ENCODE results near the gene DGKZ.
"Not testable (repeated sequence)": the region's sequence is repeated elsewhere in the genome, so short reads cannot be mapped to it uniquely, and the experiment has no call there.

DGKZ gene

GRCh38 chr11:46346886-46347636, at the start of gene DGKZ:
Gene DGKZ (plus strand): TSS chr11:46347463. CDS start chr11:46347660, 197 bp downstream.
- DNase-seq (ENCODE audit: low read depth, low spot score): no peak

GRCh38 chr11:46298699-46299433, 48.4 kb upstream of the DGKZ start:
- DNase-seq (ENCODE audit: low read depth, low spot score): no peak

GRCh38 chr11:46299451-46299961, 47.8 kb upstream of the DGKZ start:
- DNase-seq (ENCODE audit: low read depth, low spot score): no peak

DNA sequence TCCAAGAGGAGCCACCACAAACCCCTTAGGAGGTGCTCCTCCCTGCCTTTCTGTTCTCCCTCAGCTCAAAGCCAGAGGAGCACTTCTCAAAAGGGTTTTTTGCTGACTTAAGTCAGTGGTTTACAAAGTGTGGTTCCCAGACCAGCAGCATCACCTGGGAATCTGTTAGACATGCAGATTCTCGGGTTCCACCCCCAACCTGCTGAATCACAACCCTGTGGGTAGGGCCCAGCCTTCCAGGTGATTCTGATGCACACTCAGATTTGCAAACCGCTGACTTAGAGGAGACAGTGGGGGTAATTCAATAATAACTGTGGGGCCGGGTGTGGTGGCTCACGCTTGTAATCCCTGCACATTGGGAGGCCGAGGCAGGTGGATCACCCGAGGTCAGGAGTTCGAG, 47.0 kb upstream of the DGKZ start:
- no peak for DNase-seq (ENCODE audit: low read depth, low spot score)

DNA sequence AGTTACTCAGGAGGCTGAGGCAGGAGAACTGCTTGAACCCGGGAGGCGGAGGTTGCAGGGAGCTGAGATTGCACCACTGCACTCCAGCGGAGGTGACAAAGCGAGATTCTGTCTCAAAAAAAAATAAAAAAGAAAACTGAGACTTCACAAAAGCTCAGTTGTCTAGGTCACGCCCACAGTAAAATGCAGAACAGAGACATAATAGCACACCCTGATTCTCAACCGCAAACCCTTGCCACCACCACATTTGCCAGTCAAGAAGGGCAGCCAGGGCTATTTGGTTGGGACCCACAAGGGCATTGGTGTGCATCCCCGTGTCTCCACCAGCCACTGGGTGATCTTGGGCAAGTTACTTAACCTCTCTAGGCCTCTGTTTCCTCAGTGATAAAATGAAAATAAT, 44.4 kb upstream of the DGKZ start:
- DNase-seq (ENCODE audit: low read depth, low spot score): no peak

GRCh38 chr11:46304036-46304435, 43.2 kb upstream of the DGKZ start:
- DNase-seq (ENCODE audit: low read depth, low spot score): not testable (repeated sequence)

DNA sequence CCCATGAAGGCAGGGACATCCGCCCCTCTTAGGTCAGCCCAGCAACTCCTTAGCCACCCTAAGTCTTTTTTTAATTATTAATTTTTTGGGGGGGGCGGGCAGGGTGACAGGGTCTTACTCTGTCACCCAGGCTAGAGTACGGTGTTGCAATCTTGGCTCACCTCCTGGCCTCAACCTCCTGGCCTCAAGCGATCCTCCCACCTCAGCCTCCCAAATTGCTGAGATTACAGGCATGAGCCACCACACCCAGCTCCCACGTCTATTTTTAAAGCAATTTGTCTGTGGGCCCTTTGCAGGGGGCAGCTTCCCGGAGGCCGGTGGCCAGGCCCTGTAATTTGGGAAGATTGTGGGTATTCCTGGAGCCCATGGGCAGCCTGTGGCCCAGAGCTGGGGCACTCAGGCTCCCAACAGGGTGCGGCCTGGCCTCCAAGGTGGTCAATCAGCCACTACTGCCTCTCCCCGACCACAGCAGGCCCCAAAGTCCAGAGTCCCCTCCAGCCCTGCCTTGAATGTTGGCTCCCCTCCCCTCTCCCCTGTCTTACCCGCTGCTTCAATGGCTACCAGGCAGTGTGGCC, 42.6 kb upstream of the DGKZ start:
- no peak for DNase-seq (ENCODE audit: low read depth, low spot score)

GRCh38 chr11:46305295-46305694, 42.0 kb upstream of the DGKZ start:
- no peak for DNase-seq (ENCODE audit: low read depth, low spot score)

DNA sequence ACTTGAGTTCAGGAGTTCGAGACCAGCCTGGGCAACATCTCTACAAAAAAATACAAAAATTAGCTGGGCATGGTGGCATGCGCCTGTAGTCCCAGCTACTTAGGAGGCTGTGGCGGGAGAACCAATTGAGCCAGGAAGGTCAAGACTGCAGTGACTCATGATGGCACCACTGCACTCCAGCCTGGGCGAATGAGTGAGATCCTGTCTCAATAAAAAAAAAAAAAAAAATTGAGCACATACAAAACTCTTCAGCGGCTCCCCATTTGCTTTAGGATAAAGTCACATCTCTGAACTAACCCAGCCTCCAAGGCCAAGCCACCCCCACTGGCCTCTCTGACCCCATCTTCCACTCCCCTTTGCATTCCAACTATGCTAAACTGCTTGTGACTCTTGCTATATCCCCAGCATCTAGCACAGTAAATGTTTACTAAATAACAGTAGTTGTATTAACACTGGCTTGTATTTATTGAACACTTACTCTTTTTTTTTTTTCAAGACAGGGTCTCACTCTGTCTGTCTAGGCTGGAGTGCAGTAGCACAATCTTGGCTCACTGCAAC, 40.9 kb upstream of the DGKZ start:
- no peak for DNase-seq (ENCODE audit: low read depth, low spot score)

- DNase-seq (ENCODE audit: low read depth, low spot score): no peak
Measured at GRCh38 chr11:46307369-46307768, 39.9 kb upstream of the DGKZ start.

DNA sequence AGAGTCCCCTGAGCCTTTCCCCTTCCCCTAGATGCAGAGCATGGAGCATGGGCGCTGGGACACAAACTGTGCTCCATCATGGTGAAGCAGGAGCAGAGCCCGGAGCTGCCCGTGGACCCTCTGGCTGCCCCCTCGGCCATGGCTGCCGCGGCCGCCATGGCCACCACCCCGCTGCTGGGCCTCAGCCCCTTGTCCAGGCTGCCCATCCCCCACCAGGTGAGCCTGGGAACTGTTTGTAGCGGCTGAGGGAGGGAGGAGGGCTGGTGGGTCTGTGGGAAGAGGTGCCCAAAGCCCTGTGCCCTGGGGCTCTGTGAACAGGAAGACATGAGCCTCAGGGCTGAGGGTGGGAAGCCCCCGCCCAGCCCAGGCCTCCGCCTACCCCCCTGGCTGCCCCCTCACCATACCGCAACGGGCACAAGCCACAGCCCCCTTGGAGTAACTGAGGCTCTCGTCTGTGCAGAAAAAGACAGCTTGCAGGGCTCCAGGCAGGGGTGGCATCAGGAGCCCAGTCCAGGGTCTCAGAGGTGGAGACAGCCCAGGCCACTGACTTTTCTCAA, 39.4 kb upstream of the DGKZ start:
- no peak for DNase-seq (ENCODE audit: low read depth, low spot score)

GRCh38 chr11:46308631-46309419, 38.4 kb upstream of the DGKZ start:
- no peak for DNase-seq (ENCODE audit: low read depth, low spot score)

GRCh38 chr11:46309814-46310259, 37.4 kb upstream of the DGKZ start:
- no peak for DNase-seq (ENCODE audit: low read depth, low spot score)

DNA sequence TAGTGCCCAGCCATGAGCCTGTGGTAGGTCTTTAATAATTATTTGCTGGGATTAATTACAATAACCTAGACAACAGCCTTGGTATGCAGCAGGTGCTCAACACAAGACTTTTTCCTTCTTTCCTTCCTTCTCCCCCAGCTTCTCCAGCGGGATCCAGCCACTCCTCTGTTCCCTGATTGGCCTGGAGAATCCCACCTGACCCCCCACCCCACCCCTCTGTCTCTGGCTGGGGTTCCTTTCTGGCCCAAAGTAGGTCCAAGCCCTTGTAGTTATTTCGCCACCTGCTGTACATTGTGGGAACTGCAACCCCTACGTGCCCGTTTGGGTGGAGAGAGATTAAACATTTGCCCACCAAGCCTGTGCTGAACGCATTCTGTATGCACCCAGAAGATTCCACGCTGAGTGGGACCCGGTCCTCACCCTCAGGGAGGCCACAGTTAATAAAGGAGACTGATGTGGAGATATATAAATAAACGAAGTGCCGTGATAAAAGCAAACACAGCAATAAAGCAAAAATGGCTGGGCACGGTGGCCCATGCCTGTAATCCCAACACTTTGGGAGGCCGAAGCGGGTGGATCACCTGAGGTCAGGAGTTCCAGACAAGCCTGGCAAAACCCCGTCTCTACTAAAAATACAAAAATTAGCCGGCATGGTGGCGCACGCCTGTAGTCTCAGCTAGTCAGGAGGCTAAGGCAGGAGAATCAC, 32.1 kb upstream of the DGKZ start:
- peak; percentile 58 for DNase-seq (ENCODE audit: low read depth, low spot score)

- DNase-seq (ENCODE audit: low read depth, low spot score): no peak
Measured at GRCh38 chr11:46315783-46316563, 31.3 kb upstream of the DGKZ start.

DNA sequence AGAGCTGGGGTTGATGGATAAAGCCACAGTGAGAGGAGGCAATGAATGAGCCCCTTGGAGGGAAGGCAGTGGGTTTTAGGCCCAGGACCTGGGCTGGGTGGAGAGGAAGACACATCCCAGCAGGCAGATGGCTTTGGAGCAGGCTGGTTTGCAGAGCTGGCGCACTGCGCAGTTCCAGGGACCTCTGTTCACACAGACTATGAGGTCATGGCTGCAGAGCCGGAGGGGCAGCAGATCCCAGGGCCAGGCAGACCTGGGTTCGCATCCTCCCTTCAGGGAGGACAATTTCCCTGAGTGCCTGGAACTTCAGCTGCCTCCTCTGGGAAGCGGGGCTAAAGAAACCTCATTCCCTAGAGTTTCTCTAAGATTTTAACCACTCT, 28.2 kb upstream of the DGKZ start:
- no peak for DNase-seq (ENCODE audit: low read depth, low spot score)

GRCh38 chr11:46321757-46322156, 25.5 kb upstream of the DGKZ start:
- no peak for DNase-seq (ENCODE audit: low read depth, low spot score)

DNA sequence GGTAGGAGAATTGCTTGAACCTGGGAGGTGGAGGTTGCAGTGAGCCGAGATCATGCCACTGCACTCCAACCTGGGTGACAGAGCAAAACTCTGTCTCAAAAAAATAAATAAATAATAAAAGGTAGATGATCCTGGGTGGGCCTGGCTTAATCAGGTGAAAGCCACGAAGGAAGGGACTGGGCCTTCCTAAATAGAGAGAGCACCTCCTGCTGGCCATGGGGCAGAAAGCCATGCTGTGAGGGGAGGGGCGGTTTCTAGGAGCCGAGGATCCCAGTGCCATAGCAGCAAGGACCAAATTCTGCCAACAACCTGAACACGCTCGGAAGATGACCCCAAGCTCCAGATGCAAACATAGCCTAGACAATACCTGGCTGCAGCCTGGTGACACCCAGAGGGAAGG, 24.5 kb upstream of the DGKZ start:
- DNase-seq (ENCODE audit: low read depth, low spot score): no peak

- DNase-seq (ENCODE audit: low read depth, low spot score): no peak
Measured at GRCh38 chr11:46326813-46327416, 20.3 kb upstream of the DGKZ start.

Data from smooth muscle cell of the brain vasculature (primary cell).